Cardiac muscle cell (in vitro differentiated cells and primary cell): Measurements from ENCODE around the gene CCDC40. TPM values are rescaled to one million over a fixed set of nuclear protein-coding genes. Genes with fewer than 3 reads are reported as not detected.
"Not testable (repeated sequence)": the region's sequence is repeated elsewhere in the genome, so short reads cannot be mapped to it uniquely, and the experiment has no call there.

ENCODE experiments used
- DNase-seq, 2 donors: peaks; one replicate each; pipeline versions ENCODE4 v3.0.0 to v3.0.0-alpha.2; 2010 to 2017; ENCODE audit warnings: low read depth in 1 of 2, low spot score in 1 of 2
- H3K27ac ChIP-seq: fragments of 200-600 bp; sonication (generic); 2 replicates; pipeline ENCODE4 v1.5.1; 2016
- H3K27me3 ChIP-seq: fragments of 200-600 bp; sonication (generic); 2 replicates; pipeline ENCODE4 v1.6.0; 2016; ENCODE audit warnings: control low read depth
- H3K36me3 ChIP-seq: fragments of 200-600 bp; sonication (generic); 2 replicates; pipeline ENCODE4 v1.5.1; 2016; ENCODE audit warnings: control low read depth
- H3K4me1 ChIP-seq: fragments of 200-600 bp; sonication (generic); 2 replicates; pipeline ENCODE4 v1.8.1; 2017; ENCODE audit warnings: low read depth, mild to moderate bottlenecking, mixed run types
- H3K4me3 ChIP-seq: fragments of 200-600 bp; sonication (generic); 2 replicates; pipeline ENCODE4 v1.5.1; 2016; ENCODE audit warnings: mild to moderate bottlenecking
- H3K9me3 ChIP-seq: fragments of 200-600 bp; sonication (generic); 2 replicates; pipeline ENCODE4 v1.5.1; 2017; ENCODE audit warnings: low read depth, mild to moderate bottlenecking, control low read depth
- polyA plus RNA-seq: library from polyadenylated mRNA; unstranded; fragments of >200 nt; fragmentation: Nextera tagmentation; extraction: Ambion mirVana; gene quantifications from 2 replicates; pipeline ENCODE4 v1.2.1, GENCODE V29; 2016
- total RNA-seq: library from RNA; depleted of rRNA; stranded (reverse); fragments of >200 nt; gene quantifications from 2 replicates; pipeline ENCODE4 v1.2.3, GENCODE V29; 2016
- TF ChIP-seq, protein P1 (sequence below): IDR thresholded peaks from 2 replicates; pipeline ENCODE4 v1.5.1; 2012; ENCODE audit warnings: low read depth, mild to moderate bottlenecking, low read length

Gene CCDC40
- total and polyA plus RNA-seq, 2 experiments from 2014 or later, result 11.3 to 12.2 TPM

DNA sequence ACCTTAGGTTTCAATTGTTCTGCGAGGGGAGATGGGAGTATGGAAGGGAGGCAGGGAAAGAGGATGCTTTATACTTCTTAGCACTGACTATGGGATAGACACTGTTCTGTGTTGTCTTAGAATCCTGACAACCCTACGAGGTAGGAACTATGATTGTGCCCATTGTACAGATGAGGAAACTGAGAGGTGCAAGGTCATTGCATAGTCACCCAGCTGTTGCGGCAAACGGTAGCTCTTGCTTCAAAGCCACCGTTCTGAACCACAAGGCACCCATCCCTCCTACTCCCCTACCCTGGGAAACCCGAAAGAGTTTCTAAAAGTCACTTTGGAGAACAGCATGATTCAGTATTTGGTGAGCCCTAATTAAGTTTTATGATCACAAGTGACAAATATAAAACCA, 7.5 kb downstream of the CCDC40 start:
- no peak for DNase-seq
- no peak overlapping the region for H3K27ac ChIP-seq

DNA sequence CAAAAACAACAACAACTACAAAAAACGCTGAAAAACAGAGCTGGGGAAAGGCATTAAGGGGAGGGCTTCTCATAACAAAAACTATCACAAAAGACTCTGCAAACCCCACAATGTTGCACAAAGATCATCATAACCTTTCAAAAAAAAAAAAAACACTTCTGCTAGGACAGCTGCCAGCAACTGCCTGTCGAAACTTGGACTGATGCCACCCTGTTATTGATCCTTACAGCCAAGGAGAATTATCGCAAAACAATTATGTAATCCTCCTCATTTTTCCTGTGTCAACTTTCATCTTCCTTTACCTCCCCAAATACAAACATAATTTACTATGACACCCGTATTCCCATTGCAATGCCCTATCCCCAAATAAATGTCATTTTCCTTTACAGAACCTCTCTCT, 9.3 kb downstream of the CCDC40 start:
- no peak overlapping the region for H3K4me3 ChIP-seq
- DNase-seq, result no peak
- peaks cover 8% of the 10 kb centered on the region for H3K36me3 ChIP-seq
- no peaks in the 10 kb centered on the region for H3K4me1 ChIP-seq
- H3K27ac ChIP-seq, result no peak overlapping the region
- no peaks in the 10 kb centered on the region for H3K9me3 ChIP-seq
- H3K27me3 ChIP-seq, result no peaks in the 10 kb centered on the region
- TF ChIP-seq, protein P1, sequence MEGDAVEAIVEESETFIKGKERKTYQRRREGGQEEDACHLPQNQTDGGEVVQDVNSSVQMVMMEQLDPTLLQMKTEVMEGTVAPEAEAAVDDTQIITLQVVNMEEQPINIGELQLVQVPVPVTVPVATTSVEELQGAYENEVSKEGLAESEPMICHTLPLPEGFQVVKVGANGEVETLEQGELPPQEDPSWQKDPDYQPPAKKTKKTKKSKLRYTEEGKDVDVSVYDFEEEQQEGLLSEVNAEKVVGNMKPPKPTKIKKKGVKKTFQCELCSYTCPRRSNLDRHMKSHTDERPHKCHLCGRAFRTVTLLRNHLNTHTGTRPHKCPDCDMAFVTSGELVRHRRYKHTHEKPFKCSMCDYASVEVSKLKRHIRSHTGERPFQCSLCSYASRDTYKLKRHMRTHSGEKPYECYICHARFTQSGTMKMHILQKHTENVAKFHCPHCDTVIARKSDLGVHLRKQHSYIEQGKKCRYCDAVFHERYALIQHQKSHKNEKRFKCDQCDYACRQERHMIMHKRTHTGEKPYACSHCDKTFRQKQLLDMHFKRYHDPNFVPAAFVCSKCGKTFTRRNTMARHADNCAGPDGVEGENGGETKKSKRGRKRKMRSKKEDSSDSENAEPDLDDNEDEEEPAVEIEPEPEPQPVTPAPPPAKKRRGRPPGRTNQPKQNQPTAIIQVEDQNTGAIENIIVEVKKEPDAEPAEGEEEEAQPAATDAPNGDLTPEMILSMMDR, result no peak

More for the DNA sequence above, 7.5 kb downstream of the CCDC40 start:
- Histone ChIP-seq H3K4me1 (no peaks in the 10 kb centered on the region), H3K4me3 (no peak overlapping the region), H3K9me3 (no peaks in the 10 kb centered on the region), H3K36me3 (peaks cover 4% of the 10 kb centered on the region), H3K27me3 (no peaks in the 10 kb centered on the region)
- TF ChIP-seq, protein P1, result no peak

DNA sequence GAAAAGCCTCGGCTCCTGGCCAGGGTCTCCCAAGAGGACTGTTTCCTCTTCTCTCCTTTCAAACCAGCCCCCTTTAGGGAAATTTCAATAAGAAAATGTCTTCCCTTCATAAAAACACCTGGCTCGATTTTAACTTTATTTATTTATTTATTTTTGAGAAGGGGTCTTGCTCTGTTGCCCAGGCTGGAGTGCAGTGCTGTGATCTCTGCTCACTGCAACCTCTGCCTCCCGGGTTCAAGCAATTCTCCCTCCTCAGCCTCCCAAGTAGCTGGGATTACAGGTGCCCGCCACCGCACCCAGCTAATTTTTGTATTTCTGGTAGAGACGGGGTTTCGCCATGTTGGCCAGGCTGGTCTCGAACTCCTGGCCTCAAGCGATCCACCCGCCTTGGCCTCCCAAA, 10.3 kb downstream of the CCDC40 start:
- DNase-seq, H3K27me3 ChIP-seq, H3K9me3 ChIP-seq, H3K4me1 ChIP-seq, H3K4me3 ChIP-seq, H3K27ac ChIP-seq, H3K36me3 ChIP-seq: not testable (repeated sequence)

DNA sequence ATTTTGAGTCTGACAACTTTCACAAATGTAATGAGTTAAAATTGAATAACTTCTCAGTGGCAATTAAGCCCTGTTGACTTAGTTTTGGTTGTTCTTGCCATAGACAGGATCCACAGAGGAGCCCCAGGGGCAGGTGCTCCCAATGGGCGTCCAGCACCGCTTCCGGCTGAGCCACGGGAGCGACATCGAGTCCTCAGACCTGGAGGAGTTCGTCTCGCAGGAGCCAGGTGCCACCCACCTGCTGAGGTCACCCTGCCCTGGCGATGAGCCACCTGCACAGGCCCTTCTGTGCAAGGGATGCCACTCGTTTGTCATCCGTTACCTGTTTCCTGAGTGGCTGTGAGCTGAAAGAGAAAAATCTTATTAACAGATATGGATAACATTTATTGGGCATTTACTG, 10.7 kb downstream of the CCDC40 start:
- Histone ChIP-seq H3K36me3 (peaks cover 4% of the 10 kb centered on the region), H3K27ac (no peak overlapping the region), H3K9me3 (no peaks in the 10 kb centered on the region), H3K4me3 (no peak overlapping the region), H3K4me1 (no peaks in the 10 kb centered on the region), H3K27me3 (no peaks in the 10 kb centered on the region)
- TF ChIP-seq, protein P1, result no peak
- DNase-seq, result no peak

DNA sequence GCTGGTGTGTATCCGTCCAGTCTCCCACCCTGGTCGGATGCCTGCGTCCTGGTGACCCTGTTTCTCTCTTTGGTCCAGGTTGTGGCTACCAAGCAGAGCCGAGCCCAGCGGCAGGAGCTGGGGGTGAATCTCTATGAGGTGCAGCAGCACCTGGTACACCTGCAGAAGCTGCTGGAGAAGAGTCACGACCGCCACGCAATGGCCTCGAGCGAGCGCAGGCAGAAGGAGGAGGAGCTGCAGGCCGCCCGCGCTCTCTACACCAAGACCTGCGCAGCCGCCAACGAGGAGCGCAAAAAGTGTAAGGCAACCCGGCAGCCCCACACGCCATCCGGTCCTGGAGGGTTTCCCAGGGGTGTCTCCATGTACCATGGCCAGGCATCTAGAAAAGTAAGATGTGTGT, 13.5 kb downstream of the CCDC40 start:
- TF ChIP-seq, protein P1, result no peak
- H3K4me3 ChIP-seq, result no peak overlapping the region
- H3K9me3 ChIP-seq, result no peaks in the 10 kb centered on the region
- DNase-seq, result no peak
- peaks cover 4% of the 10 kb centered on the region for H3K36me3 ChIP-seq
- H3K27me3 ChIP-seq, result no peaks in the 10 kb centered on the region
- no peaks in the 10 kb centered on the region for H3K4me1 ChIP-seq
- H3K27ac ChIP-seq, result no peak overlapping the region

DNA sequence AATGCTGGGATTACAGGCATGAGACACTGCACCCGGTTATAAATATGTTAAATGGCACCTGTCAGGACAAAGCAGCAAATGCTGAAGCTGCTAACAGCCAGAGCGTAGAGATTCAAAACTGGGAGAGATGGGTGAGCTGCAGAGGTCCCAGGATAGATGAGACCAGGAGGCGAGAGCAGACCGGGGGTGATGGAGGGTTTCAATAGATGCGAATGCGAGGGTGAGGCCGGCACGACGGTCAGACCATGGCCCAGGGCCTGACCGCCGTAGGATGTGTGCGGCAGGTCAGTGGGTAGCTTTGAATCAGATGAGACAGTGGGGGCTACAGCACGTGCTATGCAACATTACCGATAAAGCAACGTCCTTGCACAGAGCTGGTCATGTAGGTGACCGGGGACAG, 14.3 kb downstream of the CCDC40 start:
- Histone ChIP-seq H3K27me3 (no peaks in the 10 kb centered on the region), H3K4me1 (no peaks in the 10 kb centered on the region), H3K9me3 (no peaks in the 10 kb centered on the region), H3K4me3 (no peak overlapping the region), H3K36me3 (peaks cover 4% of the 10 kb centered on the region), H3K27ac (no peak overlapping the region)
- no peak for DNase-seq
- TF ChIP-seq, protein P1, result no peak
